HFFc6 (cell line): Measurements from ENCODE around the gene FBXL20. TPM values are rescaled to one million over a fixed set of nuclear protein-coding genes. Genes with fewer than 3 reads are reported as not detected.
A peak's percentile ranks its signal among the peaks of the same experiment; 100 is the strongest.
"Not testable (repeated sequence)": the region's sequence is repeated elsewhere in the genome, so short reads cannot be mapped to it uniquely, and the experiment has no call there.

Source experiments
- DNase-seq: peaks from one replicate; pipeline ENCODE4 v3.0.0-alpha.2; 2018
- H3K27ac Mint-ChIP-seq: 2 replicates; pipeline ENCODE4 v1.8.0; 2020; ENCODE audit warnings: mild to moderate bottlenecking, mixed read lengths
- H3K27me3 Mint-ChIP-seq: 2 replicates; pipeline ENCODE4 v1.8.0; 2021; ENCODE audit warnings: mild to moderate bottlenecking, moderate library complexity, mixed read lengths; ENCODE audit not compliant: insufficient read depth
- H3K36me3 Mint-ChIP-seq: 2 replicates; pipeline ENCODE4 v1.8.0; 2021; ENCODE audit warnings: low read depth, mixed read lengths
- H3K4me1 Mint-ChIP-seq: 2 replicates; pipeline ENCODE4 v1.8.0; 2020; ENCODE audit warnings: low read depth, mixed read lengths
- H3K4me3 Mint-ChIP-seq: 2 replicates; pipeline ENCODE4 v1.8.0; 2020; ENCODE audit warnings: mild to moderate bottlenecking, moderate library complexity, mixed read lengths
- H3K9me3 Mint-ChIP-seq: 2 replicates; pipeline ENCODE4 v1.8.0; 2020; ENCODE audit warnings: mild to moderate bottlenecking, mixed read lengths
- CTCF ChIP-seq: fragments of 200-600 bp; sonication (generic); IDR thresholded peaks from 2 replicates; pipeline ENCODE4 v1.5.0; 2021; ENCODE audit warnings: antibody characterized with exemption, mild to moderate bottlenecking
- total RNA-seq, 6 experiments: library from RNA; stranded (reverse); fragmentation: NEBNext Ultra II Directional; extraction: Animal tissue kit (Norgen Biotek cat#: 25700); gene quantifications; 2 replicates in 1 of 6; 3 replicates in 5 of 6; pipeline ENCODE4 v1.2.3, GENCODE V29; 2021

Gene FBXL20
- total RNA-seq, 6 experiments from 2014 or later = 13.4 to 19.5 (median 15.7) TPM

- H3K27me3 Mint-ChIP-seq = no peaks in the 10 kb centered on the region
- H3K36me3 Mint-ChIP-seq = no peaks in the 10 kb centered on the region; the same call in 1 of the 2 replicates
- no peak for TF ChIP-seq CTCF
- H3K4me3 Mint-ChIP-seq = no peak overlapping the region
- no peak overlapping the region for H3K27ac Mint-ChIP-seq
- no peak for DNase-seq
- H3K4me1 Mint-ChIP-seq = peaks cover 7% of the 10 kb centered on the region
- H3K9me3 Mint-ChIP-seq = no peaks in the 10 kb centered on the region
Measured at GRCh38 chr17:39252788-39253460, 148.5 kb downstream of the FBXL20 start.

- Mint-ChIP-seq H3K4me1 (peaks cover 6% of the 10 kb centered on the region), H3K27ac (no peak overlapping the region), H3K36me3 (no peaks in the 10 kb centered on the region; the same call in 1 of the 2 replicates), H3K4me3 (no peak overlapping the region), H3K27me3 (peaks cover 2% of the 10 kb centered on the region; the same call in 1 of the 2 replicates), H3K9me3 (no peaks in the 10 kb centered on the region)
- no peak for DNase-seq
- no peak for TF ChIP-seq CTCF
Measured at GRCh38 chr17:39251997-39252396, 149.4 kb downstream of the FBXL20 start.

- H3K4me1 Mint-ChIP-seq, H3K9me3 Mint-ChIP-seq, H3K27me3 Mint-ChIP-seq, H3K27ac Mint-ChIP-seq, H3K4me3 Mint-ChIP-seq, H3K36me3 Mint-ChIP-seq, DNase-seq: not testable (repeated sequence)
Measured at GRCh38 chr17:39250076-39250475, 151.3 kb downstream of the FBXL20 start.

GRCh38 chr17:39246274-39246673 is 155.2 kb downstream of the FBXL20 start:
- TF ChIP-seq CTCF = peak; percentile 45
- DNase-seq = no peak
- no peaks in the 10 kb centered on the region for H3K36me3 Mint-ChIP-seq
- peaks cover 2% of the 10 kb centered on the region for H3K27me3 Mint-ChIP-seq
- H3K4me1 Mint-ChIP-seq = no peaks in the 10 kb centered on the region
- H3K4me3 Mint-ChIP-seq = no peak overlapping the region
- H3K27ac Mint-ChIP-seq = no peak overlapping the region
- no peaks in the 10 kb centered on the region for H3K9me3 Mint-ChIP-seq

- Mint-ChIP-seq H3K4me1 (no peaks in the 10 kb centered on the region), H3K9me3 (no peaks in the 10 kb centered on the region), H3K36me3 (no peaks in the 10 kb centered on the region), H3K27me3 (peaks cover 2% of the 10 kb centered on the region), H3K4me3 (no peak overlapping the region), H3K27ac (no peak overlapping the region)
- TF ChIP-seq CTCF = peak; percentile 99
- peak; percentile 55 for DNase-seq
Measured at GRCh38 chr17:39244600-39245570, 156.5 kb downstream of the FBXL20 start.
